Stomach (tissue), 4 donors: ENCODE data around the gene SRCIN1.

ENCODE experiments used
- EP300 ChIP-seq: sonication (generic); formaldehyde crosslinking; IDR thresholded peaks from one replicate; pipeline ENCODE4 v1.6.1; 2017; ENCODE audit warnings: antibody characterized with exemption
- POLR2A ChIP-seq, 4 donors: fragments of 450-650 bp; IDR thresholded peaks; one replicate each; pipeline ENCODE4 v1.6.1; 2016; ENCODE audit warnings: antibody characterized with exemption in 4 of 4, control low read depth in 2 of 4, mild to moderate bottlenecking in 1 of 4, moderate library complexity in 1 of 4
- POLR2AphosphoS5 ChIP-seq, 3 donors: sonication (generic); formaldehyde crosslinking; IDR thresholded peaks; one replicate each; pipeline ENCODE4 v1.6.1; 2016; ENCODE audit warnings: antibody characterized with exemption in 3 of 3
- TF ChIP-seq, protein P1 (sequence below), 7 experiments: fragments of 450-650 bp in 4 of 7; fragments of 200-600 bp in 3 of 7; sonication (generic) in 3 of 7; IDR thresholded peaks; one replicate each; pipeline ENCODE4 v1.5.1; 2016 to 2019; ENCODE audit warnings: antibody characterized with exemption in 7 of 7, control low read depth in 2 of 7, mild to moderate bottlenecking in 1 of 7

DNA sequence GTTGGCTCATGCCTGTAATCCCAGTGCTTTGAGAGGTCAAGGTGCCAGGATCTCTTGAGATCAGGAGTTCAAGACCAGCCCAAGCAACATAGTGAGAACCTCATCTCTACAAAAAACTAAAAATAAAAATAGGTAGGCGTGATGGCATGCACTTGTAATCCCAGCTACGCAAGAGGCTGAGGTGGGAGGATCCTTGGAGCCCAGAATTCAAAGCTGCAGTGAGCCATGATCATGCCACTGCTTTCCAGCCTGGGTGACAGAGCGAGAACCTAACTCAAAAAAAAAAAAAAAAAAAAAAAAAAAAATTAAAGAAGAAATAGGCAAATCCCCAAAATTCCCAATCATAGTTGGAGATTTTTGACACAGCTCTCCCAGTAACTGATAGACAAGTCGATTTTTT is 32.2 kb upstream of the SRCIN1 start:
- TF ChIP-seq, protein P1, sequence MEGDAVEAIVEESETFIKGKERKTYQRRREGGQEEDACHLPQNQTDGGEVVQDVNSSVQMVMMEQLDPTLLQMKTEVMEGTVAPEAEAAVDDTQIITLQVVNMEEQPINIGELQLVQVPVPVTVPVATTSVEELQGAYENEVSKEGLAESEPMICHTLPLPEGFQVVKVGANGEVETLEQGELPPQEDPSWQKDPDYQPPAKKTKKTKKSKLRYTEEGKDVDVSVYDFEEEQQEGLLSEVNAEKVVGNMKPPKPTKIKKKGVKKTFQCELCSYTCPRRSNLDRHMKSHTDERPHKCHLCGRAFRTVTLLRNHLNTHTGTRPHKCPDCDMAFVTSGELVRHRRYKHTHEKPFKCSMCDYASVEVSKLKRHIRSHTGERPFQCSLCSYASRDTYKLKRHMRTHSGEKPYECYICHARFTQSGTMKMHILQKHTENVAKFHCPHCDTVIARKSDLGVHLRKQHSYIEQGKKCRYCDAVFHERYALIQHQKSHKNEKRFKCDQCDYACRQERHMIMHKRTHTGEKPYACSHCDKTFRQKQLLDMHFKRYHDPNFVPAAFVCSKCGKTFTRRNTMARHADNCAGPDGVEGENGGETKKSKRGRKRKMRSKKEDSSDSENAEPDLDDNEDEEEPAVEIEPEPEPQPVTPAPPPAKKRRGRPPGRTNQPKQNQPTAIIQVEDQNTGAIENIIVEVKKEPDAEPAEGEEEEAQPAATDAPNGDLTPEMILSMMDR (IDR thresholded peaks at IDR 0.05) = no peak
- TF ChIP-seq POLR2A (IDR thresholded peaks at IDR 0.05) = no peak
- no peak for TF ChIP-seq POLR2AphosphoS5 (IDR thresholded peaks at IDR 0.05)
- no peak for TF ChIP-seq EP300
